ENCODE results near the gene KIF5C.

- TF ChIP-seq CTCF (IDR thresholded peaks at IDR 0.05): no peak
- no peak for TF ChIP-seq POLR2AphosphoS5 (IDR thresholded peaks at IDR 0.05)
- no peak for TF ChIP-seq EP300 (IDR thresholded peaks at IDR 0.05)
These were observed 52.0 kb downstream of the KIF5C start for GRCh38 chr2:148926981-148927401.
